ENCODE data around the gene HSPA14. TPM values are rescaled to one million over a fixed set of nuclear protein-coding genes. Genes with fewer than 3 reads are reported as not detected.

Gene HSPA14
- total RNA-seq, 4 donors from 2014 or later: 10.5 to 13.4 (median 12.7) TPM

DNA sequence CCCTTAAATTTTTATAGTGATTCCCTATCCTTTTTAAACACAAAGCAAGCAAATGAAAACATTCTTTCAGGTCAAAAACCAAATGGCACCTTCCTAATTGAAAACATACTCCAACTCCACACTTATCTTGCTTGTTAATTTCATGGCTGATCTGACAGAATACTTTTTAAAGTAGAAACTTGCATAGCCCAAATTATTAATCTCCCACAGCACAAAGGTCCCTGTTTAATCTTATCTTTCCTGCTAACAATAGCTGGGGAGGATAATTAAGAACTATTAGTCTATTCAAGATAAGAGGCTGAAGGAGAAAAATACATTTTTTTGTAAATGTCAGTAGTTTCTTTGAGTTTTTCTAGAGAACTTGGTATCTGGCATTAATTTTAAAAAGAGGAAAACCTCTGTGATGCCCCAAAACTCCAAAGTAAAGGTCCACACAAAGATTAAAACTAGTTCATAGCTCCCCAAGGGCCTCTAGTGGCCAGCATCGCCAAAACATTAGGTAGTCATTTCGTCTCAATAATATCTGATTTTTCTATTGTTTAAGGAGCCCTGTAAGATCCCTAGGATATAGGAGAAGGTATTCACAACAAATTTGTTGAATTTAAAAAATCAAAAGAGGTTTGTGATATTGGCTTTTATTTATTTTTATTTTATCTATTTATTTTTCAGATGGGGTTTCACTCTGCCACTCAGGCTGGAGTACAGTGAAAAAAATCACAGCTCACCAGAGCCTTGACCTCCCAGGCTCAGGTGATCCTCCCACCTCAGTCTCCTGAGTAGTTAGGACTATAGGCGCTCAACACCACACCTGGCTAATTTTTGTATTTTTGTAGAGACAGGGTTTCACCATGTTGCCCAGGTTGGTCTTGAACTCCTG is 15.0 kb upstream of the HSPA14 start:
- TF ChIP-seq CTCF (IDR thresholded peaks at IDR 0.05; ENCODE audit: low read depth): no peak

DNA sequence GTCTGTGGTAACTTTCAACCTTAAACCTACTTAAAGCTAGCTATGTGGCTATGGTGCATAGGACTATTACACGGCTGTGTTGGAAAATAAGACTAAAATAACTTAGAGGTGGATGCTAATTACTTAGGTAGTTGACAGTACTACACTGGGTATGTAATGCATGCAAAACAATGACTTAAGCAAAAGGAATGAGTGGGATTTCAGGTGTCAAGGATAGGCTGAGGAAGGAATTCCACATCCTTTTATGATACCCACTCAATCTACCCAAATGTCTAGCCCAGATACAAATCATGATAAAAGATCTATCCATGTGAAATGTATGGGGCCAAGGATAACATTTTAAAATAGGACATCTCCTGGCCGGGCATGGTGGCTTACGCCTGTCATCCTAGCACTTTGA is 14.1 kb upstream of the HSPA14 start:
- TF ChIP-seq CTCF (IDR thresholded peaks at IDR 0.05; ENCODE audit: low read depth): no peak

DNA sequence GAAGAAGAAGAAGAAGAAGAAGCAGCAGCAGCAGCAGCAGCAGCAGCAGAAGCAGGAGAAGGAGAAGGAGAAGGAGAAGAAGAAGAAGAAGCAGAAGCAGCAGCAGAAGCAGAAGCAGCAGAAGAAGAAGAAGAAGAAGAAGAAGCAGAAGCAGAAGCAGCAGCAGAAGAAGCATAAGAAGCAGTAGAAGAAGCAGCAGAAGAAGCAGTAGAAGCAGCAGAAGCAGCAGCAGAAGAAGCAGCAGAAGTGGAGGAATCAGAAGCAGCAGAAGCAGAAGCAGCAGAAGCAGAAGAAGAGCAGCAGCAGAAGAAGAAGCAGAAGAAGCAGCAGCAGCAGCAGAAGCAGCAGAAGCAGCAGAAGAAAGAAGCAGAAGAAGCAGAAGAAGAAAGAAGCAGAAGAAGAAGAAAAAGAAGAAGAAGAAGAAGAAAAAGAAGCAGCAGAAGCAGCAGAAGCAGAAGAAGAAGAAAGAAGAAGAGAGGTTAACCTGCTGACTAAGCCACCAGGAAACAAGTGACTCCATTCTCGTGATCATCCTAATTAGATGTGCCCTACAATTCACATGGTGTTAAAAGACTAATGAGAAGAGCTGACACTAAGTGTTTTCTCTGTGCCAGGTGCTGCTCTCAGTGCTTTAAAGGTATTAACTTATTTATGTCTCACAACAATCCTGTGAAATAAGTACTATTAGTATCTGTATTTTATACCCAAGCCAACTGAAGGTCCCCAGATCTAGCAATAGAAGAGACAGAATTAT is 11.9 kb upstream of the HSPA14 start:
- TF ChIP-seq CTCF (IDR thresholded peaks at IDR 0.05; ENCODE audit: low read depth): no peak

DNA sequence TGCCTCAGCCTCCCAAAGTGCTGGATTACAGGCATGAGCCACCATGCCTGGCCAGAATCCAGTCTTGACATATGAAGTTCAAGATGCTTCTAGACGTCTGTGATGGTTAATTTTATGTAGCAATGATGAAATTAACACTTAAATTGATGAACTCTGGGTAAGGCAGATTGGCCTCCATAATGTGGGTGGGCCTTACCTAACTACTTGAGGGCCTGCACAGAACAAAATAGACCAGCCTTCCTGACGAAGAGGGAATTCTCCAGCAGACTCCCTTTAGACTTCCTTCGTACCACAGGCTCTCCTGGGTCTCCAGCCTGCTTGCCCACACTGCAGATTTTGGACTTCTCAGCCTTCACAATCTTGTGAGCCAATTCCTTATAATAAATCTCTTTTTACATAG is 5.0 kb upstream of the HSPA14 start:
- no peak for TF ChIP-seq CTCF (IDR thresholded peaks at IDR 0.05; ENCODE audit: low read depth)

GRCh38 chr10:14836208-14836607 is 1.9 kb upstream of the HSPA14 start:
- no peak for TF ChIP-seq CTCF (IDR thresholded peaks at IDR 0.05; ENCODE audit: low read depth)

GRCh38 chr10:14837003-14837756 is 926 bp upstream of the HSPA14 start:
- no peak for TF ChIP-seq CTCF (IDR thresholded peaks at IDR 0.05; ENCODE audit: low read depth)

Data from subcutaneous adipose tissue (tissue), 4 donors.